HepG2 (cell line): ENCODE results near the gene PNLDC1. TPM values are rescaled to one million over a fixed set of nuclear protein-coding genes. Genes with fewer than 3 reads are reported as not detected.

Source experiments
- ARNT2 ChIP-seq: sonication (generic); formaldehyde crosslinking; IDR thresholded peaks from 2 replicates; pipeline ENCODE4 v1.8.0; 2022; ENCODE audit warnings: mild to moderate bottlenecking, low read depth, missing genetic modification reagents, moderate library complexity
- CSRNP1 ChIP-seq: sonication (generic); formaldehyde crosslinking; IDR thresholded peaks from 2 replicates; pipeline ENCODE4 v1.8.1; 2023; ENCODE audit warnings: mild to moderate bottlenecking, missing genetic modification reagents
- CSRNP2 ChIP-seq: sonication (generic); formaldehyde crosslinking; conservative IDR thresholded peaks from 2 replicates; pipeline ENCODE4 v1.8.0; 2022; ENCODE audit warnings: low read depth, missing genetic modification reagents
- HNF4A ChIP-seq: sonication (generic); formaldehyde crosslinking; IDR thresholded peaks from 2 replicates; pipeline ENCODE4 v1.4.0; 2020; ENCODE audit warnings: missing genetic modification reagents
- IRX3 ChIP-seq: sonication (generic); formaldehyde crosslinking; IDR thresholded peaks from 2 replicates; pipeline ENCODE4 v1.8.1; 2023; ENCODE audit warnings: mild to moderate bottlenecking, low read depth, missing genetic modification reagents, borderline replicate concordance
- KDM3A ChIP-seq: IDR thresholded peaks from 2 replicates; pipeline ENCODE4 v1.6.1; 2018; ENCODE audit warnings: low read depth, missing compliant biosample characterization
- NR2F2 ChIP-seq: IDR thresholded peaks from 2 replicates; pipeline ENCODE4 v1.6.1; 2012; ENCODE audit warnings: low read depth, inconsistent platforms, borderline replicate concordance
- REST ChIP-seq, 2 experiments: IDR thresholded peaks; 2 replicates each; pipeline ENCODE4 v1.6.1; 2011 to 2012; ENCODE audit warnings: low read length in 2 of 2, borderline replicate concordance in 1 of 2, low read depth in 1 of 2, mild to moderate bottlenecking in 1 of 2, moderate library complexity in 1 of 2
- SP5 ChIP-seq: IDR thresholded peaks from 2 replicates; pipeline ENCODE4 v1.6.1; 2016; ENCODE audit warnings: low read depth, borderline replicate concordance
- SRSF4 ChIP-seq: fragments of 200-400 bp; formaldehyde crosslinking; IDR thresholded peaks from one replicate; pipeline ENCODE4 v1.6.1; 2018; ENCODE audit warnings: mild to moderate bottlenecking, low read depth, low read length, moderate library complexity; ENCODE audit not compliant: poor library complexity, severe bottlenecking
- ZBTB33 ChIP-seq: sonication (generic); formaldehyde crosslinking; IDR thresholded peaks from 2 replicates; pipeline ENCODE4 v1.4.0; 2020; ENCODE audit warnings: missing genetic modification reagents
- ZFP62 ChIP-seq: sonication (generic); formaldehyde crosslinking; IDR thresholded peaks from 2 replicates; pipeline ENCODE4 v1.4.0; 2020; ENCODE audit warnings: missing genetic modification reagents
- ZNF275 ChIP-seq: sonication (generic); formaldehyde crosslinking; IDR thresholded peaks from 2 replicates; pipeline ENCODE4 v1.8.0; 2022; ENCODE audit warnings: missing genetic modification reagents, mild to moderate bottlenecking, inconsistent platforms, borderline replicate concordance
- ZNF430 ChIP-seq: sonication (generic); formaldehyde crosslinking; IDR thresholded peaks from 2 replicates; pipeline ENCODE4 v1.9.0; 2021; ENCODE audit warnings: mild to moderate bottlenecking, missing genetic modification reagents
- ZNF546 ChIP-seq: sonication (generic); formaldehyde crosslinking; conservative IDR thresholded peaks from 2 replicates; pipeline ENCODE4 v1.8.1; 2023; ENCODE audit warnings: mild to moderate bottlenecking, missing genetic modification reagents
- ZNF562 ChIP-seq: sonication (generic); formaldehyde crosslinking; IDR thresholded peaks from 2 replicates; pipeline ENCODE4 v1.8.0; 2022; ENCODE audit warnings: missing genetic modification reagents, borderline replicate concordance
- ZNF775 ChIP-seq: sonication (generic); formaldehyde crosslinking; IDR thresholded peaks from 2 replicates; pipeline ENCODE4 v1.4.0; 2020; ENCODE audit warnings: missing genetic modification reagents, mild to moderate bottlenecking, moderate library complexity, borderline replicate concordance
- ZSCAN21 ChIP-seq: sonication (generic); formaldehyde crosslinking; IDR thresholded peaks from 2 replicates; pipeline ENCODE4 v1.8.0; 2022; ENCODE audit warnings: mild to moderate bottlenecking, missing genetic modification reagents, moderate library complexity, borderline replicate concordance
- polyA plus RNA-seq, 8 experiments: library from polyadenylated mRNA; depleted of rRNA in 3 of 8; stranded (reverse) in 7 of 8; unstranded in 1 of 8; fragments of >200 nt; fragmentation: Illumina TruSeq in 4 of 8; extraction: Trizol in 4 of 8; gene quantifications; 2 replicates each; pipeline versions ENCODE4 v1.2.1 to v1.2.3, GENCODE V29; 2011 to 2016; ENCODE audit warnings: low read depth in 4 of 8, missing spikeins in 1 of 8, mixed read lengths in 1 of 8; ENCODE audit not compliant: insufficient read depth in 1 of 8
- total RNA-seq, 5 experiments: library from RNA; depleted of rRNA; stranded (reverse); fragments of >200 nt; fragmentation: Illumina TruSeq; extraction: Trizol; gene quantifications; 2 replicates each; pipeline ENCODE4 v1.2.3, GENCODE V29; 2016; ENCODE audit warnings: low read depth in 1 of 5

PNLDC1 gene
- total and polyA plus RNA-seq, 2 of the 13 experiments (the other 11 are each of a cell fraction or from before 2014, with no cell fraction given), result not detected

- TF ChIP-seq SRSF4 (no peak), REST (IDR thresholded peaks at IDR 0.05; ENCODE audit: borderline replicate concordance in 1 of 2, low read depth in 1 of 2, low read length in 2 of 2) (no peak), HNF4A (CRISPR knock-in tag) (peak; percentile 96), SP5 (CRISPR knock-in tag) (peak; percentile 91), ZNF546 (CRISPR knock-in tag) (no peak), NR2F2 (peak; percentile 71; the same call in 1 of the 2 replicates), ZNF275 (CRISPR knock-in tag) (no peak), ZSCAN21 (CRISPR knock-in tag) (peak; percentile 93), ZBTB33 (CRISPR knock-in tag) (peak; percentile 69; the same call in 1 of the 2 replicates), CSRNP2 (CRISPR knock-in tag) (no peak), ZNF775 (CRISPR knock-in tag) (no peak), ZNF562 (CRISPR knock-in tag) (no peak), KDM3A (no peak; the same call in 1 of the 2 replicates), CSRNP1 (0 out of 2 replicates have a peak, but pooled peaks have one; percentile 7), ARNT2 (peak; percentile 8; the same call in 1 of the 2 replicates), IRX3 (CRISPR knock-in tag) (no peak), ZFP62 (no peak), ZNF430 (CRISPR knock-in tag) (no peak)
These were observed 37.3 kb upstream of the PNLDC1 start (continued) for GRCh38 chr6:159762681-159763293.
